Measurements from ENCODE around the gene TAPT1.

Gene TAPT1

DNA sequence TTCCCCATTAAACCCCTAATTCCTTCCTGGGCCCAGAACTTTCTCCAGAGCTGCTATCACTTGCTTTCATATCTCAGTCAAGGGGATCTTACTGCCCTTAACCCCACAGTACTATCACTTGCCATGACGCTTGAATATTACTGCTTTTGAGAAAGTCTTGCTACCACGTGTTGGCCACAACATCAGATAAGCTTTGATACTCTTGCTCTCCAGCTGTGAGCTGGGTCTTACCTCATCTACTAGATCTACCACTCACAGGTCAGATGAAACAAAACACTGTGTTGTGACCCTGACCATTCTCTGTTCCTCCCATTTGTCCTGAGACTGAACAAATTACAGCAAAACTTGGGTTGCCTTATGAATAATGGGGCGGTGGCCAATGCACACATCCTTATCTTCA is 12.1 kb upstream of the TAPT1 start:
- Histone ChIP-seq H3K27me3 (ENCODE audit: control insufficient read depth, insufficient read depth, low read length) (no peaks in the 10 kb centered on the region), H3K4me3 (ENCODE audit: low read length) (no peak overlapping the region), H3K4me1 (ENCODE audit: control insufficient read depth, insufficient read depth, low read length) (no peaks in the 10 kb centered on the region), H3K9ac (ENCODE audit: low read length) (no peak overlapping the region), H3K36me3 (ENCODE audit: control insufficient read depth, insufficient read depth, low read length) (no peaks in the 10 kb centered on the region), H3K27ac (ENCODE audit: low read depth, low read length) (no peak overlapping the region)

- H3K27ac ChIP-seq (ENCODE audit: low read depth, low read length): no peak overlapping the region
- no peaks in the 10 kb centered on the region for H3K4me1 ChIP-seq (ENCODE audit: control insufficient read depth, insufficient read depth, low read length)
- no peak overlapping the region for H3K4me3 ChIP-seq (ENCODE audit: low read length)
- H3K36me3 ChIP-seq (ENCODE audit: control insufficient read depth, insufficient read depth, low read length): no peaks in the 10 kb centered on the region
- H3K27me3 ChIP-seq (ENCODE audit: control insufficient read depth, insufficient read depth, low read length): no peaks in the 10 kb centered on the region
- no peak overlapping the region for H3K9ac ChIP-seq (ENCODE audit: low read length)
These were observed 11.4 kb upstream of the TAPT1 start for GRCh38 chr4:16237715-16238114.

DNA sequence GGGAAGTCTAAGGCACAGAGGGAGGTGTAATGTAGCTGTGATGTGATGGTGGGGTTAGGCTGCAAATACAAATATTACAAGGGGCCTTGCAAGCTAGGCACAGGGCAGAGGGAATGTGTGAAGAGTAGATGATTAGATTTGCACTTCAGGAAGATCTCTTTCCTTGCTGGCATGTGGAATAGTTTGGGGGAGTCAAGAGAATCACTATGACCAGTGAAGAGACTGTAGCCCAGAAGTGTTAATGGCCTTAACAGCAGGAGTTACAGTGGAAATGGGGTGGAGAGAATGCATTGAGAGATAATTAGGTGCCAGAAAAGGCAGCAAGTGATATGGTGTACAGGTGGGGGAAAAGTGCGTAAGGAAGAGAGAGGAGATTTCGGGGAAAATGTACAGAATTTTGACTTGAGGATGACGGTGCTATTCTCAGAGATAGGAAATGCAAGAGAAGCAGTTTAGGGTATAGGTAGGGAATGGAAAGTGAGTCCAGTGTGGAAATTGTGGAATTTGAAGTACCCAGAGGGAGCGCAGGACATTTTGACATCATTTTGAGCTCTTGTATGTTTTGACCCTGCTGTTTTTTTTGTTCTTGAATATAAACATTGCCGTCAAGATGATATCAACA is 10.2 kb upstream of the TAPT1 start:
- Histone ChIP-seq H3K27ac (ENCODE audit: low read depth, low read length) (no peak overlapping the region), H3K36me3 (ENCODE audit: control insufficient read depth, insufficient read depth, low read length) (no peaks in the 10 kb centered on the region), H3K9ac (ENCODE audit: low read length) (no peak overlapping the region), H3K27me3 (ENCODE audit: control insufficient read depth, insufficient read depth, low read length) (no peaks in the 10 kb centered on the region), H3K4me1 (ENCODE audit: control insufficient read depth, insufficient read depth, low read length) (no peaks in the 10 kb centered on the region), H3K4me3 (ENCODE audit: low read length) (no peak overlapping the region)

GRCh38 chr4:16235209-16235608 is 8.9 kb upstream of the TAPT1 start:
- Histone ChIP-seq H3K27me3 (ENCODE audit: control insufficient read depth, insufficient read depth, low read length) (no peaks in the 10 kb centered on the region), H3K4me3 (ENCODE audit: low read length) (no peak overlapping the region), H3K36me3 (ENCODE audit: control insufficient read depth, insufficient read depth, low read length) (no peaks in the 10 kb centered on the region), H3K4me1 (ENCODE audit: control insufficient read depth, insufficient read depth, low read length) (no peaks in the 10 kb centered on the region), H3K27ac (ENCODE audit: low read depth, low read length) (no peak overlapping the region), H3K9ac (ENCODE audit: low read length) (no peak overlapping the region)

- H3K4me3 ChIP-seq (ENCODE audit: low read length): no peak overlapping the region
- H3K4me1 ChIP-seq (ENCODE audit: control insufficient read depth, insufficient read depth, low read length): no peaks in the 10 kb centered on the region
- no peak overlapping the region for H3K27ac ChIP-seq (ENCODE audit: low read depth, low read length)
- no peaks in the 10 kb centered on the region for H3K36me3 ChIP-seq (ENCODE audit: control insufficient read depth, insufficient read depth, low read length)
- no peaks in the 10 kb centered on the region for H3K27me3 ChIP-seq (ENCODE audit: control insufficient read depth, insufficient read depth, low read length)
- no peak overlapping the region for H3K9ac ChIP-seq (ENCODE audit: low read length)
These were observed 7.4 kb upstream of the TAPT1 start for GRCh38 chr4:16233569-16234177.

DNA sequence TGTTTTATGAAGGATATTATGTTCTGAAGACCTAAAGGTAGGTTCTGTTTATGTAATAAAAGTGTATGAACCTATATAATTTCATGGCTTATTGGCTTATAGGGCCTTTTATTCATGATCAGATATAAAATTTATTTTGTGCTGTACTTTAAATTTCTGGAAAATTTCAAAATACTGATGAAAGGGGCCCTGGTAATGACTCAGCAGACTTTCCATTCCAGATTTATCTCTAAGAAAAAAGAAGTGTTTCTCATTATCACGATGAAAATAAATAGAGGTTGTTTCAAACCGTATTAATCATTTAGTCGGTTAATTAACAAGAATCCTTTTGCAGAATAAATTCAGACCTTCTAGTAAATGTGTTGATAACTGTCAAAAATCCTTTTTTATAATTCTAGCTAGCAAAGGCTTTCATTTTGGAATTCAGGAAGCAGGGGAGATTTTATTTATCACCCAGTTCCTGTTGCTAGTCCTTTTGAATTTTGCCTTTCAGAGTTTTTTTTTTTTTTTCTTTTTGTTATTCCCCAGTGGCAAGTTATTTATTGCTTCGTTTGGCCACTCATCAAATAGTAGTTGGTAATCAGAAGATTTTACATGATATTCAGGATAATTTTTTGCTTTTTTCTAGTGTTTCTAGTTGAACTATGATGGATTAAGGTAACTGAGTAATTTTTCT is 5.4 kb upstream of the TAPT1 start:
- H3K9ac ChIP-seq (ENCODE audit: low read length): no peak overlapping the region
- no peak overlapping the region for H3K4me3 ChIP-seq (ENCODE audit: low read length)
- H3K27ac ChIP-seq (ENCODE audit: low read depth, low read length): no peak overlapping the region
- no peaks in the 10 kb centered on the region for H3K27me3 ChIP-seq (ENCODE audit: control insufficient read depth, insufficient read depth, low read length)
- H3K36me3 ChIP-seq (ENCODE audit: control insufficient read depth, insufficient read depth, low read length): no peaks in the 10 kb centered on the region
- H3K4me1 ChIP-seq (ENCODE audit: control insufficient read depth, insufficient read depth, low read length): no peaks in the 10 kb centered on the region

DNA sequence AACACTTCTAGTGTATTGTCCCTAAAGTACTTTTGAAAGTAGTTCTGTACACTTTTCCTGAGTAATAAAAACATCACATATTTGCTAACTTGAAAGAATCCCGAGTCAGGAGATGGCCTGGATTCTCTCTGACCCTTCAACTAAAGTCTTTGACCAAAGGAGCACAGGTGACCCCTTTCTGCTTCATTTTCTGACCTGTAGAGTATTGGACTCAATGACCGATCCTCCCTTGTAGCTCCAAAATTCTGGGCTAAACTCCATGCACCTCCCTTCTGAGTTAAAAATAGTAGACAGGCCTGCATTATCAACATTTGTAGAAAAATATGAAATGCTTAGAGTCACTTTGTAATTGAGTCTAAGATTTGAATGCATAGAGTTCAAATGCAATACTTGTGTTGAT is 4.0 kb upstream of the TAPT1 start:
- Histone ChIP-seq H3K27me3 (ENCODE audit: control insufficient read depth, insufficient read depth, low read length) (no peaks in the 10 kb centered on the region), H3K9ac (ENCODE audit: low read length) (no peak overlapping the region), H3K4me3 (ENCODE audit: low read length) (no peak overlapping the region), H3K4me1 (ENCODE audit: control insufficient read depth, insufficient read depth, low read length) (no peaks in the 10 kb centered on the region), H3K36me3 (ENCODE audit: control insufficient read depth, insufficient read depth, low read length) (no peaks in the 10 kb centered on the region), H3K27ac (ENCODE audit: low read depth, low read length) (no peak overlapping the region)

GRCh38 chr4:16229604-16230003 is 3.3 kb upstream of the TAPT1 start:
- peaks cover 6% of the 10 kb centered on the region for H3K4me1 ChIP-seq (ENCODE audit: control insufficient read depth, insufficient read depth, low read length)
- no peaks in the 10 kb centered on the region for H3K36me3 ChIP-seq (ENCODE audit: control insufficient read depth, insufficient read depth, low read length)
- no peak overlapping the region for H3K4me3 ChIP-seq (ENCODE audit: low read length)
- H3K9ac ChIP-seq (ENCODE audit: low read length): no peak overlapping the region
- no peaks in the 10 kb centered on the region for H3K27me3 ChIP-seq (ENCODE audit: control insufficient read depth, insufficient read depth, low read length)
- no peak overlapping the region for H3K27ac ChIP-seq (ENCODE audit: low read depth, low read length)

DNA sequence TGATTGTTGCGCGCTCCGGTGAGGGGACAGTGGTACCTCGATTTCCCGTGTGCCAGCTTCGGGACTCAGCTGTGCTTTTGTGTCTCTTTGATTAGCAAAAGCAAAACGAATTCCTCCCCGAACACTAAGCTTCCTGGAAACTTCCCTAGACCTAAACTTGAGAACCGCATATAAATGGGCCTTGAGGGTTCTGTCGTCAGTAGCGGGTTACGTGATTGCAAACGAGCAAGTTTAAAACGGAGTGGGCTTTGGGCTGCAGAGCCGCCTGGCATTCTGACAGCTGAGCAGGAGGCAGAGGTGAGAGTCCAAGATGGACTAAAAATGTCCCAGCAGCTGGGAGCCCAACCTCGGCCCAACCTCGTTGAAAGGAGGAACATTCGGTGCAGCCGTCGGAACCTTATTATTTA is 1.2 kb upstream of the TAPT1 start:
- no peaks in the 10 kb centered on the region for H3K27me3 ChIP-seq (ENCODE audit: control insufficient read depth, insufficient read depth, low read length)
- no peaks in the 10 kb centered on the region for H3K36me3 ChIP-seq (ENCODE audit: control insufficient read depth, insufficient read depth, low read length)
- peak overlapping the region; percentile 84 for H3K4me3 ChIP-seq (ENCODE audit: low read length)
- H3K9ac ChIP-seq (ENCODE audit: low read length): peak overlapping the region; percentile 87
- peak overlapping the region; percentile 90 for H3K27ac ChIP-seq (ENCODE audit: low read depth, low read length)
- H3K4me1 ChIP-seq (ENCODE audit: control insufficient read depth, insufficient read depth, low read length): peaks cover 12% of the 10 kb centered on the region

GRCh38 chr4:16226816-16227461 is 668 bp upstream of the TAPT1 start:
- peaks cover 12% of the 10 kb centered on the region for H3K4me1 ChIP-seq (ENCODE audit: control insufficient read depth, insufficient read depth, low read length)
- H3K9ac ChIP-seq (ENCODE audit: low read length): peak overlapping the region; percentile 87
- no peaks in the 10 kb centered on the region for H3K36me3 ChIP-seq (ENCODE audit: control insufficient read depth, insufficient read depth, low read length)
- H3K27me3 ChIP-seq (ENCODE audit: control insufficient read depth, insufficient read depth, low read length): no peaks in the 10 kb centered on the region
- peak overlapping the region; percentile 84 for H3K4me3 ChIP-seq (ENCODE audit: low read length)
- H3K27ac ChIP-seq (ENCODE audit: low read depth, low read length): peak overlapping the region; percentile 90

DNA sequence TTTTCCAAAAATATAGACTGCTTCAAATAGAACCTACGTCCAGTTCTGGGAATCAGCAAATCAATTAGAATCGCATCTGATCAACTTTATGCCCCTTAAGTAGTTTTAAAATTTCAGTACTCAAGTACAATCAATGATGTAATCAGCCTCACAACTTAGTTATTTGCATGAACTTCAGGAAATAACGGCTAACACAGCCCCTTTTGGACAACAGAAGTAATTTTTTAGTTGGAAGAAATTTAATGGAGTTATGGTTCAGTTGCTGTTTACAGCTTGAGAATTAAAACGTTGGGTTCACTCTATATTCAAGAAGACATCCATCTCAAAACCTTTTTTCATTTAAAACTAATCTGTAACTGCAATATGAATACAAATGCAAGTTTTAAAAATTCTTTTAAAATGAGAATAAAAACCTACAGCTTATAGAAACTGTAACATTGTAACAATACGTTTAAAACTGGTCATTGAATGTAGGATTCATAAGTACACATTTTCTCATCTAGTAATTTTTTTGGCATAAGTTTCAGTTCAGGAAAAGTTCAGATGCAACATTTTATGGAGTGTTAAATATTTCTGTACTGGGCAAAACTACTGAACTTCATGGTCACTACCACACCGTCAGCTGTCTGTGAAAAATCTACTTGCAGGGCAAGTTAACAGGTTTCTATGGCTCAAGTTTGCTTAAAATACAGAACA is 956 bp downstream of the TAPT1 start:
- peak overlapping the region; percentile 77 for H3K27ac ChIP-seq (ENCODE audit: low read depth, low read length)
- H3K27me3 ChIP-seq (ENCODE audit: control insufficient read depth, insufficient read depth, low read length): no peaks in the 10 kb centered on the region
- H3K9ac ChIP-seq (ENCODE audit: low read length): peak overlapping the region; percentile 83
- no peaks in the 10 kb centered on the region for H3K36me3 ChIP-seq (ENCODE audit: control insufficient read depth, insufficient read depth, low read length)
- H3K4me1 ChIP-seq (ENCODE audit: control insufficient read depth, insufficient read depth, low read length): peaks cover 12% of the 10 kb centered on the region
- peak overlapping the region; percentile 83 for H3K4me3 ChIP-seq (ENCODE audit: low read length)

Measured in rectal smooth muscle tissue (tissue), 1 donor.